Endodermal cell (in vitro differentiated cells): ENCODE results near the gene ARFGEF2. TPM values are rescaled to one million over a fixed set of nuclear protein-coding genes. Genes with fewer than 3 reads are reported as not detected.
A peak's percentile ranks its signal among the peaks of the same experiment; 100 is the strongest.

ENCODE experiments used
- DNase-seq: peaks from one replicate; pipeline ENCODE4 v3.0.0-alpha.2; 2017
- H3K27ac ChIP-seq: 2 replicates; pipeline ENCODE4 v1.5.1; 2013; ENCODE audit warnings: mild to moderate bottlenecking, low read depth, low read length, moderate library complexity
- H3K27me3 ChIP-seq: 2 replicates; pipeline ENCODE4 v1.6.1; 2013; ENCODE audit warnings: mild to moderate bottlenecking, low read length, moderate library complexity; ENCODE audit not compliant: insufficient read depth, control insufficient read depth, poor library complexity, severe bottlenecking
- H3K36me3 ChIP-seq: 2 replicates; pipeline ENCODE4 v1.7.0; 2013; ENCODE audit warnings: mild to moderate bottlenecking, low read length, moderate library complexity; ENCODE audit not compliant: control insufficient read depth, insufficient read depth
- H3K4me1 ChIP-seq: one replicate; pipeline ENCODE4 v1.7.0; 2013; ENCODE audit warnings: low read length; ENCODE audit not compliant: control insufficient read depth, insufficient read depth
- H3K4me3 ChIP-seq: 2 replicates; pipeline ENCODE4 v1.5.1; 2013; ENCODE audit warnings: mild to moderate bottlenecking, low read length, moderate library complexity
- H3K9ac ChIP-seq: 2 replicates; pipeline ENCODE4 v1.6.1; 2013; ENCODE audit warnings: mild to moderate bottlenecking, low read length, moderate library complexity; ENCODE audit not compliant: poor library complexity, severe bottlenecking; ENCODE audit errors: extremely low read depth
- H3K9me3 ChIP-seq: 2 replicates; pipeline ENCODE4 v1.6.1; 2013; ENCODE audit warnings: mild to moderate bottlenecking, low read length, moderate library complexity; ENCODE audit not compliant: control insufficient read depth
- H3K27ac Mint-ChIP-seq: 2 replicates; pipeline ENCODE4 v1.8.0; 2020; ENCODE audit warnings: mixed read lengths
- H3K27me3 Mint-ChIP-seq: 2 replicates; pipeline ENCODE4 v1.8.0; 2021; ENCODE audit warnings: mild to moderate bottlenecking, mixed read lengths; ENCODE audit not compliant: insufficient read depth
- H3K36me3 Mint-ChIP-seq: 2 replicates; pipeline ENCODE4 v1.8.0; 2020; ENCODE audit warnings: low read depth, mixed read lengths
- H3K4me1 Mint-ChIP-seq: 2 replicates; pipeline ENCODE4 v1.8.0; 2020; ENCODE audit warnings: mixed read lengths
- H3K4me3 Mint-ChIP-seq: 2 replicates; pipeline ENCODE4 v1.8.0; 2020; ENCODE audit warnings: mild to moderate bottlenecking, moderate library complexity, mixed read lengths
- H3K9me3 Mint-ChIP-seq: 2 replicates; pipeline ENCODE4 v1.8.0; 2020; ENCODE audit warnings: mild to moderate bottlenecking, mixed read lengths
- WGBS, 2 experiments: methylation state at CpG; one replicate each; pipeline versions ENCODE4 v1.1.5 to v1.1.7; 2013; ENCODE audit warnings: missing lambda C conversion rate in 2 of 2, mixed read lengths in 1 of 2; ENCODE audit not compliant: insufficient coverage in 1 of 2, insufficient read length in 1 of 2; 5-methylcytosine and 5-hydroxymethylcytosine counted together
- total RNA-seq, 2 donors: library from RNA; stranded (reverse); fragmentation: NEBNext Ultra II Directional in 1 of 2; extraction: Animal tissue kit (Norgen Biotek cat#: 25700) in 1 of 2; gene quantifications; 2 replicates in 1 of 2; 3 replicates in 1 of 2; pipeline ENCODE4 v1.2.1, GENCODE V29; 2021
- TF ChIP-seq, protein P1 (sequence below): fragments of 200-600 bp; sonication (generic); conservative IDR thresholded peaks from 2 replicates; pipeline ENCODE4 v1.5.0; 2021; ENCODE audit warnings: antibody characterized with exemption, mild to moderate bottlenecking

The ARFGEF2 gene
- total RNA-seq, 2 donors from 2014 or later: 23.6 to 29.4 TPM

DNA sequence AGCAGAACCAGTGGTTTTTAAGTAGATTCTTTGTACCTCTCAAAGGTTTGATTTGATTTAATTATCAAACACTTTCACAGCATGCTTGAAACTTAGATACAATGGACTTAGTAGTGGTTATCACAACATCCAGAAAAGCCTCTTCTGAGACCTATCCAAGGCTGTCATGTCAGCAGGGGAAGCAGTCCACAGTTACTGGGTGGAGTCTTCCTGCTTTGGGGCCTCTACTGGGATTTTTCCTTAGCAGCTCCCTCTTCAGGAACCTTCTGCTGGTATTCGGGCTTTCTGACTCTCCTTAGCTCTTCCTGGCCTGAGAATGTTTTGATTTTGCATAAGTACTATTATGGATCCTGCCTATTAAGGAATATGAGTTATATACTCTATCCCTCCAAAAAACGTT, 36.0 kb downstream of the ARFGEF2 start:
- WGBS, 2 experiments: 61% methylated on average over 2 of the region's 2 CpGs; no CpG with 5 or more reads in 1 of the 2 experiments
- Mint-ChIP-seq H3K36me3 (peaks cover 63% of the 10 kb centered on the region), H3K27me3 (no peaks in the 10 kb centered on the region), H3K4me1 (peaks cover 11% of the 10 kb centered on the region), H3K4me3 (no peak overlapping the region), H3K9me3 (no peaks in the 10 kb centered on the region), H3K27ac (peak overlapping the region; percentile 19)
- Histone ChIP-seq H3K9ac (no peak overlapping the region), H3K9me3 (no peaks in the 10 kb centered on the region), H3K4me3 (peak overlapping the region; percentile 42), H3K27me3 (no peaks in the 10 kb centered on the region), H3K4me1 (peaks cover 9% of the 10 kb centered on the region), H3K27ac (no peak overlapping the region), H3K36me3 (peaks cover 66% of the 10 kb centered on the region)
- TF ChIP-seq, protein P1, sequence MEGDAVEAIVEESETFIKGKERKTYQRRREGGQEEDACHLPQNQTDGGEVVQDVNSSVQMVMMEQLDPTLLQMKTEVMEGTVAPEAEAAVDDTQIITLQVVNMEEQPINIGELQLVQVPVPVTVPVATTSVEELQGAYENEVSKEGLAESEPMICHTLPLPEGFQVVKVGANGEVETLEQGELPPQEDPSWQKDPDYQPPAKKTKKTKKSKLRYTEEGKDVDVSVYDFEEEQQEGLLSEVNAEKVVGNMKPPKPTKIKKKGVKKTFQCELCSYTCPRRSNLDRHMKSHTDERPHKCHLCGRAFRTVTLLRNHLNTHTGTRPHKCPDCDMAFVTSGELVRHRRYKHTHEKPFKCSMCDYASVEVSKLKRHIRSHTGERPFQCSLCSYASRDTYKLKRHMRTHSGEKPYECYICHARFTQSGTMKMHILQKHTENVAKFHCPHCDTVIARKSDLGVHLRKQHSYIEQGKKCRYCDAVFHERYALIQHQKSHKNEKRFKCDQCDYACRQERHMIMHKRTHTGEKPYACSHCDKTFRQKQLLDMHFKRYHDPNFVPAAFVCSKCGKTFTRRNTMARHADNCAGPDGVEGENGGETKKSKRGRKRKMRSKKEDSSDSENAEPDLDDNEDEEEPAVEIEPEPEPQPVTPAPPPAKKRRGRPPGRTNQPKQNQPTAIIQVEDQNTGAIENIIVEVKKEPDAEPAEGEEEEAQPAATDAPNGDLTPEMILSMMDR: peak; percentile 11
- peak; percentile 49 for DNase-seq

DNA sequence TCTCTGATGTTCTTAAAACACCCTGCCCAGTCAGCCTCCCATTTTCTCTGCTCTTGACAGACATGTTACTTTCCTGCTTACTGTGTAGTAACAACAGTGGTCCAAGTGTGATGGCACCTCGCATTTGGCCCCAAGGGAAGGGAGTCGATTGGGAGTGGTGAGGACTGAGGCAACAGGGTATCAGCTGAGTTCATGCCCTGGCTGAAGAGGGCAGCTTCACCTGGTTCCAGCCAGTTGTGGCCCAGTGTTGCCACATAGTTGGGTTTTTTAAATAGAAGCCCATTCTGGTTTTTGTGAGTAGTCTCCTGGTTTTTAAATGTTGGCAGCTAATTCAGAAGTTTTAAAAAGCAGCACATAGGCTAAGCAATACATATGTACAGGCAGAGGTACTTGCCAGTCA, 37.2 kb downstream of the ARFGEF2 start:
- Histone ChIP-seq H3K27ac (no peak overlapping the region), H3K4me3 (no peak overlapping the region), H3K9ac (no peak overlapping the region), H3K9me3 (no peaks in the 10 kb centered on the region), H3K4me1 (peaks cover 9% of the 10 kb centered on the region), H3K27me3 (no peaks in the 10 kb centered on the region), H3K36me3 (peaks cover 67% of the 10 kb centered on the region)
- Mint-ChIP-seq H3K9me3 (no peaks in the 10 kb centered on the region), H3K27ac (no peak overlapping the region), H3K27me3 (no peaks in the 10 kb centered on the region), H3K4me1 (peaks cover 11% of the 10 kb centered on the region), H3K36me3 (peaks cover 64% of the 10 kb centered on the region), H3K4me3 (no peak overlapping the region)
- no peak for DNase-seq
- TF ChIP-seq, protein P1: no peak
- 96 to 100% methylated on average over 2 of the region's 2 CpGs for WGBS, 2 experiments

DNA sequence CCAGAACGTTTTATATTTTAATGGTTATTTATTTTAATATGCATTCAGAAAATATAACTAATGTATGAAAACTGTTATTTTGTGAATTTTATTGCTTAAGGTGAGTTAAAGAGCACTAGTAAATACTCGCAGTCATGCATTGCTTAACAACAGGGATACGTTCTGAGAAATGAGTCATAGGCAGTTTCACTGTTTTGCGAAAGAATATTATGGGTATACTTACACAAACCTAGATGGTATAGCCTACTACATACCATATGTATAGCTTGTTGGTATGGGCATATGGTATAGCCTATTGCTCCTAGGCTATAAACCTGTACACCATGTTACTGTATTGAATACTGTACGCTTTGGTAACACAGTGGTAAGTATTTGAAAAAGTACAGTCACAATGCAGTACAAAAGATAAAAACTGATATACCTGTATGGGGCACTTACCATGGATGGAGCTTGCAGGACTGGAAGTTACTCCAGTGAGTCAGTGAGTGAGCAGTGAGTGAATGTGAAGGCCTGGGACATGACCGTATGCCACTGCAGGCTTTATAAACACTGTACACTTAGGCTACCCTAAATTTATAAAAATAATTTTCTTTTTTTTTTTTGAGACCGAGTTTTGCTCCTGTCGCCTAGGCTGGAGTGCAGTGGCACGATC, 38.5 kb downstream of the ARFGEF2 start:
- TF ChIP-seq, protein P1: no peak
- no peak overlapping the region for H3K4me3 Mint-ChIP-seq
- Histone ChIP-seq H3K27me3 (no peaks in the 10 kb centered on the region), H3K9me3 (no peaks in the 10 kb centered on the region), H3K4me3 (no peak overlapping the region), H3K27ac (no peak overlapping the region), H3K4me1 (peaks cover 9% of the 10 kb centered on the region), H3K36me3 (peaks cover 68% of the 10 kb centered on the region), H3K9ac (no peak overlapping the region)
- H3K9me3 Mint-ChIP-seq: no peaks in the 10 kb centered on the region
- peaks cover 11% of the 10 kb centered on the region for H3K4me1 Mint-ChIP-seq
- H3K36me3 Mint-ChIP-seq: peaks cover 60% of the 10 kb centered on the region
- WGBS, 2 experiments: 94% methylated on average over 3 to 8 of the region's 9 CpGs
- H3K27me3 Mint-ChIP-seq: no peaks in the 10 kb centered on the region
- no peak for DNase-seq
- no peak overlapping the region for H3K27ac Mint-ChIP-seq
